ENCODE measurements around the gene FER. TPM values are rescaled to one million over a fixed set of nuclear protein-coding genes. Genes with fewer than 3 reads are reported as not detected.

Gene FER
- total and polyA plus RNA-seq, 7 donors = 1.2 to 36.7 (median 24.2) TPM

DNA sequence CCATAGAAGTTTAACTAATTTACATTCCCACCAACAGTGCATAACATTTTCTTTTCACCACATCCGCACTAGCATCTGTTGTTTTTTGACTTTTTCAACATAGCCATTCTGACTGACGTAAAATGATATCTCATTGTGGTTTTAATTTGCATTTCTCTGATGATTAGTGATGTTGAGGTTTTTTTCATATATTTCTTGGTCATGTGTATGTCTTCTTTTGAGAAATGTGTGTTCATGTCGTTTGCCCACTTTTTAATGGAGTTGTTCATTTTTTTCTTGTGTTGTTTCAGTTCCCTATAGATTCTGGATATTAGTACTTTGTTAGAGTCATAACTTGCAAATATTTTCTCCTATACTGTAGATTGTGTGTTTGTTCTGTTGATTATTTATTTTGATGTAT lies 163.4 kb downstream of the FER start:
- WGBS, 2 donors = 90 to 92% methylated on average over 3 of the region's 3 CpGs
- no peak for TF ChIP-seq POLR2AphosphoS5 (IDR thresholded peaks at IDR 0.05)
- no peak for TF ChIP-seq POLR2A (IDR thresholded peaks at IDR 0.05)
- no peak for TF ChIP-seq EP300 (IDR thresholded peaks at IDR 0.05)
- TF ChIP-seq, protein P1, sequence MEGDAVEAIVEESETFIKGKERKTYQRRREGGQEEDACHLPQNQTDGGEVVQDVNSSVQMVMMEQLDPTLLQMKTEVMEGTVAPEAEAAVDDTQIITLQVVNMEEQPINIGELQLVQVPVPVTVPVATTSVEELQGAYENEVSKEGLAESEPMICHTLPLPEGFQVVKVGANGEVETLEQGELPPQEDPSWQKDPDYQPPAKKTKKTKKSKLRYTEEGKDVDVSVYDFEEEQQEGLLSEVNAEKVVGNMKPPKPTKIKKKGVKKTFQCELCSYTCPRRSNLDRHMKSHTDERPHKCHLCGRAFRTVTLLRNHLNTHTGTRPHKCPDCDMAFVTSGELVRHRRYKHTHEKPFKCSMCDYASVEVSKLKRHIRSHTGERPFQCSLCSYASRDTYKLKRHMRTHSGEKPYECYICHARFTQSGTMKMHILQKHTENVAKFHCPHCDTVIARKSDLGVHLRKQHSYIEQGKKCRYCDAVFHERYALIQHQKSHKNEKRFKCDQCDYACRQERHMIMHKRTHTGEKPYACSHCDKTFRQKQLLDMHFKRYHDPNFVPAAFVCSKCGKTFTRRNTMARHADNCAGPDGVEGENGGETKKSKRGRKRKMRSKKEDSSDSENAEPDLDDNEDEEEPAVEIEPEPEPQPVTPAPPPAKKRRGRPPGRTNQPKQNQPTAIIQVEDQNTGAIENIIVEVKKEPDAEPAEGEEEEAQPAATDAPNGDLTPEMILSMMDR (IDR thresholded peaks at IDR 0.05) = no peak
- no peaks in the 10 kb centered on the region for H3K4me1 ChIP-seq
- intact Hi-C loops (cut with DNase I) = no loop called here
- H3K9me3 ChIP-seq = no peaks in the 10 kb centered on the region
- no peaks in the 10 kb centered on the region for H3K36me3 ChIP-seq
- no peak for DNase-seq
- no peak overlapping the region for H3K4me3 ChIP-seq
- H3K27ac ChIP-seq = no peak overlapping the region
- H3K27me3 ChIP-seq = no peaks in the 10 kb centered on the region

DNA sequence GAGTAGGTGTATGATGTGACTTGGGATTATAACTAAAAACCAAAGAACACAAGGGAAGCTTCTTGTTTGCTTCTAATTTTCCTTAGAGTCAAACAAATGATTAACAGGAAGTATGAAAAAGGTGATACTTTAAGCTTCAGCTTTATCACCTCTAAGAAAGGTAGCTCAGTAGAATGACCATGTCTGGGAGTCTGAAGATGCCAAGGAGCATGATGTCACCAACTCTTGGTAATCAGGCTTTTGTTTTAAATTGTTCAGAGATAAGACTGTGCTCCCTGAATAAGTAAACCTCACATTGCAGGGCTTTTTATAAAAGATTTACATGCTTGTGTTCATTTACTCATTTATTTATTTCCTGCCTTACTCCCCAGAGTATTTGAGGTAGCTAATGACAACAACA lies 169.9 kb downstream of the FER start:
- H3K36me3 ChIP-seq = no peaks in the 10 kb centered on the region
- TF ChIP-seq POLR2AphosphoS5 (IDR thresholded peaks at IDR 0.05) = no peak
- TF ChIP-seq, protein P1 (IDR thresholded peaks at IDR 0.05) = no peak
- no peak for TF ChIP-seq POLR2A (IDR thresholded peaks at IDR 0.05)
- TF ChIP-seq EP300 (IDR thresholded peaks at IDR 0.05) = no peak
- no peak overlapping the region for H3K4me3 ChIP-seq
- H3K9me3 ChIP-seq = no peaks in the 10 kb centered on the region
- DNase-seq = no peak
- H3K4me1 ChIP-seq = no peaks in the 10 kb centered on the region
- no peak overlapping the region for H3K27ac ChIP-seq
- intact Hi-C loops (cut with DNase I) = no loop called here
- H3K27me3 ChIP-seq = no peaks in the 10 kb centered on the region

DNA sequence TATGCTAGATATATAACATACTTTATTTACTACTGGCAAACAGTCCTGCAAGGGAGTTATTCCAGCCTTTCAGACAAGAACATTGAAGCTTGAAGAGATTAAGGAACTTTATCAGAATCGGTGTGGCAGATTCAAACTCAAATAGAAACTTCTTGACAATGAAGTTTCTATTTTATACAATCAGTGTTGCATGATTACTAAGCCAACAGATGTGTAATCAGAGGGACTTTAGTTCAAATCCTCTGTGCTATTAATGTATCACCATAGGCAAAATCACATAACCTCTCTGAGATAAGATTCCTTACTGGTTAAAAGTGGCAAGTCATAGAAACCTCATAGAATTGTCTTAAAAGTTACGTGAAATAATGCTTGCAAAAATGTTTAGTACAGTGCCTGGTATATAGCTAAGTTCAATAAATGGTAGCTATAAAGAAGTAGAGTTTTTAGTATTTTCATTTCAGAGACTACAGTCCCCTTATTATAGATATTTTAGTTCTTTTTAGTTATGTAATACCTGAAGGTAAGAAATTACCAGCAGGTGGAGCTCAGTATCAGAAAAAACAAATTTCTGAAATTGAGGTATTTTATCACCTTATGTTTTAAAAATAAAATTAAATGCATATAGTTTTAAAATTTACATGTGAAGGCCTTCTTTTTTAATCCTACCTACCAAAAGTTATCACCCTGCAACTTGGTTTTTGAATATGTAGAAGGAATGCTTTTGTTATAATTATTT lies 172.1 kb downstream of the FER start:
- no peaks in the 10 kb centered on the region for H3K27me3 ChIP-seq
- H3K4me1 ChIP-seq = no peaks in the 10 kb centered on the region
- no peak overlapping the region for H3K27ac ChIP-seq
- no peak for TF ChIP-seq EP300 (IDR thresholded peaks at IDR 0.05)
- TF ChIP-seq, protein P1 (IDR thresholded peaks at IDR 0.05) = no peak
- TF ChIP-seq POLR2AphosphoS5 (IDR thresholded peaks at IDR 0.05) = no peak
- TF ChIP-seq POLR2A (IDR thresholded peaks at IDR 0.05) = no peak
- H3K36me3 ChIP-seq = no peaks in the 10 kb centered on the region
- no peak for DNase-seq
- 65 to 73% methylated on average over 2 of the region's 2 CpGs for WGBS, 2 donors
- H3K9me3 ChIP-seq = no peaks in the 10 kb centered on the region
- intact Hi-C loops (cut with DNase I) = no loop called here
- H3K4me3 ChIP-seq = no peak overlapping the region

DNA sequence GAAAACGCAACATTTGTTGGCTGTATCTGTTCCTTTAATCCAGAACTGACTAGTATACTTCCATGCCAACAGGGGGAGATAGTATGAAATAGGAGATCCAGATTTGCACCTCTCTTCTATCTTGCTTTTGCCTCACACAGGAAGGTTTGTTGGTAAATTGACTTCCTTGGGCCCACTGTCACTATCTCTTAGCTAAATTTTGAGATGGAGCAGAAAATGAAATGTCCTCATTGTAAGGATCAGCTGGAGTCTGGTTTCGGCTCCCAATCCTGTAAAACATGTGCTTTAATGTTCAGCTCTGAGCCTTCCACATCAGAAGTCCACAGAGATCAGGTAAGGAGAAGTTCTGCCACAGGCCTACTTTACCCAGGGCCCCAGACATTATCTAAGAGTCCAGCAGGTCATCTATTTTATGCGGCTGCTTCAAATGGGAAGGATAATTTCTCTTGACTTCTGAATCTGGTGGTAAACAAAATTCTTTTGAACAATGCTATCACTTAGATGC lies 176.8 kb downstream of the FER start:
- Histone ChIP-seq H3K27ac (no peak overlapping the region), H3K27me3 (no peaks in the 10 kb centered on the region), H3K4me1 (no peaks in the 10 kb centered on the region), H3K36me3 (no peaks in the 10 kb centered on the region), H3K9me3 (no peaks in the 10 kb centered on the region), H3K4me3 (no peak overlapping the region)
- DNase-seq = no peak
- TF ChIP-seq POLR2A (IDR thresholded peaks at IDR 0.05) (no peak), EP300 (IDR thresholded peaks at IDR 0.05) (no peak), POLR2AphosphoS5 (IDR thresholded peaks at IDR 0.05) (no peak)
- TF ChIP-seq, protein P1 (IDR thresholded peaks at IDR 0.05) = no peak
- 96 to 99% methylated on average over 3 of the region's 3 CpGs for WGBS, 2 donors
- intact Hi-C loops (cut with DNase I) = no loop called here

DNA sequence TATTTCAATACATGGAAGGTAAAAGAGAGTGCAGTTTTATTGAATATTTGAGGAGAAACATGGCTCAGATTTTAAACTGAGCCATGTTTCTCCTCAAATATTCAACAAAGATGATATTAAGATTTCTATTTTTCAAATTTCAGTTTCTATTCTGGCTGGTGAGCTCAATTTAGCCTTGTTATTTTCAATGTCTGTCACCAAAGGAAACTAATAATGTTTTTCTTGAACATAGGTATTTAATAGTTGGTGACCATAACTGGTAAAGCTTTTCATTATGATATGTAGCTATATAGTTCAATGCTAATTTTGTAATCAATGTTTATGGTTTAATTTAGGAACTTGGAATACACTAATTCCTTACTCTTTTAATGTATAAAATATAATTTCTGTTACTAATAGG lies 177.4 kb downstream of the FER start:
- no peak for DNase-seq
- Histone ChIP-seq H3K4me1 (no peaks in the 10 kb centered on the region), H3K36me3 (no peaks in the 10 kb centered on the region), H3K27me3 (no peaks in the 10 kb centered on the region), H3K9me3 (no peaks in the 10 kb centered on the region), H3K4me3 (no peak overlapping the region), H3K27ac (no peak overlapping the region)
- intact Hi-C loops (cut with DNase I) = no loop called here
- TF ChIP-seq POLR2AphosphoS5 (IDR thresholded peaks at IDR 0.05) = no peak
- no peak for TF ChIP-seq POLR2A (IDR thresholded peaks at IDR 0.05)
- TF ChIP-seq EP300 (IDR thresholded peaks at IDR 0.05) = no peak
- TF ChIP-seq, protein P1 (IDR thresholded peaks at IDR 0.05) = no peak
